Mesendoderm (in vitro differentiated cells): ENCODE data around the gene RNF213.

Source experiments
- DNase-seq: peaks from one replicate; pipeline ENCODE4 v3.0.0; 2013
- H2AK5ac ChIP-seq: 2 replicates; pipeline ENCODE4 v1.6.1; 2013; ENCODE audit warnings: low read length, inconsistent platforms
- H2BK120ac ChIP-seq: 2 replicates; pipeline ENCODE4 v1.6.1; 2013; ENCODE audit warnings: low read depth, mild to moderate bottlenecking, low read length, moderate library complexity, mixed read lengths
- H2BK15ac ChIP-seq: replicated peaks from 2 replicates; pipeline ENCODE4 v1.6.1; 2013; ENCODE audit warnings: low read depth, mild to moderate bottlenecking, moderate library complexity
- H2BK5ac ChIP-seq: 2 replicates; pipeline ENCODE4 v1.6.1; 2013; ENCODE audit warnings: low read length, inconsistent platforms
- H3K18ac ChIP-seq: 2 replicates; pipeline ENCODE4 v1.6.1; 2013; ENCODE audit warnings: mild to moderate bottlenecking, low read length, mixed read lengths
- H3K23ac ChIP-seq: one replicate; pipeline ENCODE4 v1.6.1; 2013; ENCODE audit warnings: low read length
- H3K27ac ChIP-seq: 2 replicates; pipeline ENCODE4 v1.5.1; 2013; ENCODE audit warnings: low read depth, mild to moderate bottlenecking, inconsistent platforms, low read length, moderate library complexity
- H3K27me3 ChIP-seq: 2 replicates; pipeline ENCODE4 v1.6.1; 2013; ENCODE audit warnings: low read length, control low read depth, mild to moderate bottlenecking, inconsistent platforms; ENCODE audit not compliant: insufficient read depth, poor library complexity
- H3K36me3 ChIP-seq: 2 replicates; pipeline ENCODE4 v1.6.1; 2013; ENCODE audit warnings: low read length, inconsistent platforms; ENCODE audit not compliant: control insufficient read depth, insufficient read depth
- H3K4ac ChIP-seq: one replicate; pipeline ENCODE4 v1.6.1; 2013; ENCODE audit warnings: low read depth, mild to moderate bottlenecking, low read length, moderate library complexity
- H3K4me1 ChIP-seq: 2 replicates; pipeline ENCODE4 v1.6.1; 2013; ENCODE audit warnings: low read depth, low read length, inconsistent platforms; ENCODE audit not compliant: control insufficient read depth
- H3K4me2 ChIP-seq: 2 replicates; pipeline ENCODE4 v1.6.1; 2013; ENCODE audit warnings: low read length
- H3K4me3 ChIP-seq: 2 replicates; pipeline ENCODE4 v1.5.1; 2013; ENCODE audit warnings: mild to moderate bottlenecking, low read length
- H3K56ac ChIP-seq: one replicate; pipeline ENCODE4 v1.6.1; 2013; ENCODE audit warnings: low read length
- H3K79me1 ChIP-seq: 2 replicates; pipeline ENCODE4 v1.6.1; 2013; ENCODE audit warnings: low read length, inconsistent platforms
- H3K79me2 ChIP-seq: 2 replicates; pipeline ENCODE4 v1.6.1; 2013; ENCODE audit warnings: mild to moderate bottlenecking, low read length; ENCODE audit not compliant: control insufficient read depth, insufficient read depth
- H3K9ac ChIP-seq: 2 replicates; pipeline ENCODE4 v1.6.1; 2013; ENCODE audit warnings: low read length, inconsistent platforms
- H4K5ac ChIP-seq: one replicate; pipeline ENCODE4 v1.6.1; 2013; ENCODE audit warnings: low read length
- H4K8ac ChIP-seq: one replicate; pipeline ENCODE4 v1.6.1; 2013; ENCODE audit warnings: low read depth, mild to moderate bottlenecking, control low read depth, low read length, moderate library complexity
- WGBS: extraction: QIAGEN DNeasy Blood & Tissue Kit; methylation state at CpG from one replicate; pipeline ENCODE4 v1.1.7; 2013; ENCODE audit warnings: low lambda C conversion rate, missing lambda C conversion rate; ENCODE audit not compliant: insufficient coverage; ENCODE audit errors: extremely low coverage; 5-methylcytosine and 5-hydroxymethylcytosine counted together

Gene RNF213

DNA sequence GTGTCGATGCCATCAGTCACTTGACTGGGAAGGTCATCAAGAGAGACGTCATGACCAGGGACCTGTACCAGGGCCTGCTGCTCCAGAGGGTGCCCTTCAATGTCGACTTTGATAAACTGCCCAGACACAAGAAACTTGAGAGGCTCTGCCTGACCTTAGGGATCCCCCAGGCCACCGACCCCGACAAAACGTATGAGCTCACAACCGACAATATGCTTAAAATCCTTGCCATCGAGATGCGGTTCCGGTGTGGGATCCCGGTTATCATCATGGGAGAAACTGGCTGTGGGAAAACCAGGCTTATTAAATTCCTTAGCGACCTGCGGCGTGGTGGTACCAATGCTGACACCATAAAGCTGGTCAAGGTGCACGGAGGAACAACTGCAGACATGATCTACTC, 84.7 kb downstream of the RNF213 start:
- DNase-seq, result no peak
- Histone ChIP-seq H3K79me2 (no peaks in the 10 kb centered on the region), H3K36me3 (peaks cover 12% of the 10 kb centered on the region), H3K4ac (no peak overlapping the region), H4K5ac (no peak overlapping the region), H3K56ac (no peak overlapping the region), H3K27me3 (no peaks in the 10 kb centered on the region), H3K27ac (no peak overlapping the region), H3K4me2 (no peak overlapping the region), H2BK120ac (no peak overlapping the region), H3K79me1 (no peaks in the 10 kb centered on the region), H4K8ac (no peak overlapping the region), H3K4me3 (no peak overlapping the region), H3K18ac (no peak overlapping the region), H2BK15ac (no peak overlapping the region), H3K9ac (no peak overlapping the region), H2AK5ac (no peak overlapping the region), H3K23ac (no peak overlapping the region), H2BK5ac (no peak overlapping the region), H3K4me1 (no peaks in the 10 kb centered on the region)
- no CpG with 5 or more reads among the region's 15 CpGs for WGBS

DNA sequence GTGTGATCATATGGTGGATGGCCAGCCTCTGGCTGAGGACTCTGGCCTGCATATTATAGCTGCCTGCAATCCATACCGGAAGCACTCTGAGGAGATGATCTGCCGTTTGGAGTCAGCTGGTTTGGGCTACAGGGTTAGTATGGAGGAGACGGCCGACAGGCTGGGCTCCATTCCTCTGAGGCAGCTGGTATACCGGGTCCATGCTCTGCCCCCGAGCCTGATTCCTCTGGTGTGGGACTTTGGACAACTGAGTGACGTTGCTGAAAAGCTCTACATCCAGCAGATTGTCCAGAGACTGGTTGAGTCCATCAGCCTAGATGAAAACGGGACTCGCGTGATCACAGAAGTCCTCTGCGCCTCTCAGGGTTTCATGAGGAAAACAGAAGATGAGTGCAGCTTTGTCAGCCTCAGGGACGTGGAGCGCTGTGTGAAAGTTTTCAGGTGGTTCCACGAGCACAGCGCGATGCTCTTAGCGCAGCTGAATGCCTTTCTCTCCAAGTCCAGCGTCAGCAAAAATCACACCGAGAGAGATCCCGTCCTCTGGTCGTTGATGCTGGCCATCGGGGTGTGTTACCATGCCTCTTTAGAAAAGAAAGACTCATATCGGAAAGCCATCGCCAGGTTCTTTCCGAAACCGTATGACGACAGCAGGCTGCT, 85.3 kb downstream of the RNF213 start:
- Histone ChIP-seq H2AK5ac (no peak overlapping the region), H3K4ac (no peak overlapping the region), H3K23ac (no peak overlapping the region), H3K4me1 (no peaks in the 10 kb centered on the region), H3K9ac (no peak overlapping the region), H3K4me3 (no peak overlapping the region), H3K79me2 (no peaks in the 10 kb centered on the region), H4K5ac (no peak overlapping the region), H3K36me3 (peaks cover 12% of the 10 kb centered on the region), H2BK15ac (no peak overlapping the region), H2BK120ac (no peak overlapping the region), H3K27me3 (no peaks in the 10 kb centered on the region), H3K18ac (no peak overlapping the region), H3K27ac (no peak overlapping the region), H3K79me1 (no peaks in the 10 kb centered on the region), H3K56ac (no peak overlapping the region), H4K8ac (no peak overlapping the region), H2BK5ac (no peak overlapping the region), H3K4me2 (no peak overlapping the region)
- no peak for DNase-seq
- no CpG with 5 or more reads among the region's 27 CpGs for WGBS

DNA sequence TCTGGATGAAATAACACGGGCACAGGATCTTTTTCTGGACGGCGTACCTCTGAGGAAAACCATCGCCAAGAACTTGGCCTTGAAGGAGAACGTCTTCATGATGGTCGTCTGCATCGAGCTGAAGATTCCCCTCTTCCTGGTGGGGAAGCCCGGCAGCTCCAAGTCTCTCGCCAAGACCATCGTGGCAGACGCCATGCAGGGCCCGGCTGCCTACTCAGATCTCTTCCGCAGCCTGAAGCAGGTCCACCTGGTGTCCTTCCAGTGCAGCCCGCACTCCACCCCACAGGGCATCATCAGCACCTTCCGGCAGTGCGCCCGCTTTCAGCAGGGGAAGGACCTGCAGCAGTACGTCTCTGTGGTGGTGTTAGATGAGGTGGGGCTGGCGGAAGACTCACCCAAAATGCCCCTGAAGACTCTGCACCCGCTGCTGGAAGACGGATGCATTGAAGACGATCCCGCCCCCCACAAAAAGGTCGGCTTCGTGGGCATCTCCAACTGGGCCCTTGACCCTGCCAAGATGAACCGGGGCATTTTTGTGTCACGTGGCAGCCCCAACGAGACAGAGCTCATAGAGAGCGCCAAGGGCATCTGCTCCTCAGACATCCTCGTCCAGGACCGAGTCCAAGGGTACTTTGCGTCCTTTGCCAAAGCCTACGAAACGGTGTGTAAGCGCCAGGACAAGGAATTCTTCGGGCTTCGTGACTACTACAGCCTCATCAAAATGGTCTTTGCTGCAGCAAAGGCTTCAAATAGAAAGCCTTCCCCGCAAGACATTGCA, 86.0 kb downstream of the RNF213 start:
- DNase-seq, result no peak
- H3K4me3 ChIP-seq, result no peak overlapping the region
- H2BK5ac ChIP-seq, result no peak overlapping the region
- no peak overlapping the region for H3K9ac ChIP-seq
- H3K79me1 ChIP-seq, result no peaks in the 10 kb centered on the region
- no peak overlapping the region for H4K8ac ChIP-seq
- H3K27ac ChIP-seq, result no peak overlapping the region
- no peaks in the 10 kb centered on the region for H3K27me3 ChIP-seq
- WGBS, result no CpG with 5 or more reads among the region's 38 CpGs
- no peak overlapping the region for H3K4ac ChIP-seq
- peaks cover 12% of the 10 kb centered on the region for H3K36me3 ChIP-seq
- no peak overlapping the region for H4K5ac ChIP-seq
- no peak overlapping the region for H2BK15ac ChIP-seq
- H2AK5ac ChIP-seq, result no peak overlapping the region
- H3K18ac ChIP-seq, result no peak overlapping the region
- no peak overlapping the region for H3K4me2 ChIP-seq
- no peak overlapping the region for H3K56ac ChIP-seq
- H3K79me2 ChIP-seq, result no peaks in the 10 kb centered on the region
- no peaks in the 10 kb centered on the region for H3K4me1 ChIP-seq
- no peak overlapping the region for H2BK120ac ChIP-seq
- no peak overlapping the region for H3K23ac ChIP-seq

DNA sequence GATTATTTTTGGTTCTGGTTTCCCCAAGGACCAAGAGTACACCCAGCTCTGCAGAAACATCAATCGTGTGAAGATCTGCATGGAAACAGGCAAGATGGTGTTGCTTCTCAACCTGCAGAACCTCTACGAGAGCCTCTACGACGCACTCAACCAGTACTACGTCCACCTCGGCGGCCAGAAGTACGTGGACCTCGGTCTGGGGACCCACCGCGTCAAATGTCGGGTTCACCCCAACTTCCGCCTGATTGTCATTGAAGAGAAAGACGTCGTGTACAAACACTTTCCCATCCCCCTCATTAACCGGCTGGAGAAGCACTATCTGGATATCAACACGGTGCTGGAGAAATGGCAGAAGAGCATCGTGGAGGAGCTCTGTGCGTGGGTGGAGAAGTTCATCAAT, 86.9 kb downstream of the RNF213 start:
- no peak overlapping the region for H3K4me2 ChIP-seq
- no peaks in the 10 kb centered on the region for H3K79me1 ChIP-seq
- no peak overlapping the region for H3K27ac ChIP-seq
- H3K27me3 ChIP-seq, result no peaks in the 10 kb centered on the region
- no peak overlapping the region for H3K23ac ChIP-seq
- no peaks in the 10 kb centered on the region for H3K79me2 ChIP-seq
- H3K4me1 ChIP-seq, result no peaks in the 10 kb centered on the region
- H4K5ac ChIP-seq, result no peak overlapping the region
- H3K4ac ChIP-seq, result no peak overlapping the region
- no peak overlapping the region for H3K56ac ChIP-seq
- no peak overlapping the region for H3K9ac ChIP-seq
- no peak overlapping the region for H4K8ac ChIP-seq
- no peak overlapping the region for H3K4me3 ChIP-seq
- H2BK120ac ChIP-seq, result no peak overlapping the region
- H2AK5ac ChIP-seq, result no peak overlapping the region
- no peak overlapping the region for H2BK15ac ChIP-seq
- H2BK5ac ChIP-seq, result no peak overlapping the region
- no peak overlapping the region for H3K18ac ChIP-seq
- H3K36me3 ChIP-seq, result peaks cover 14% of the 10 kb centered on the region
- WGBS, result no CpG with 5 or more reads among the region's 19 CpGs
- no peak for DNase-seq

DNA sequence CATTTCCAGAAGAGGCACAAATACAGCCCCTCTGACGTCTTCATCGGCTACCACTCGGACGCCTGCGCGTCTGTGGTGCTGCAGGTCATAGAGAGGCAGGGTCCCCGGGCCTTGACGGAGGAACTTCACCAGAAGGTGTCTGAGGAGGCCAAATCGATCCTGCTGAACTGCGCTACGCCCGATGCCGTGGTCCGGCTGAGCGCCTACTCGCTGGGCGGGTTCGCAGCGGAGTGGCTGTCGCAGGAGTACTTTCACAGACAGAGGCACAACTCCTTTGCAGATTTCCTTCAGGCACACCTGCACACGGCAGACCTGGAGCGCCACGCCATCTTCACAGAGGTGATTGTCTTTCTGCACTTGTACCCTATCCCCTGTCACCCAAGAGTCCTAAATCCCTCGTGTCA, 87.3 kb downstream of the RNF213 start:
- no CpG with 5 or more reads among the region's 24 CpGs for WGBS
- Histone ChIP-seq H3K4me2 (no peak overlapping the region), H3K4ac (no peak overlapping the region), H2BK15ac (no peak overlapping the region), H4K8ac (no peak overlapping the region), H3K79me2 (no peaks in the 10 kb centered on the region), H3K79me1 (no peaks in the 10 kb centered on the region), H3K36me3 (peaks cover 16% of the 10 kb centered on the region), H2BK120ac (no peak overlapping the region), H3K4me3 (no peak overlapping the region), H4K5ac (no peak overlapping the region), H3K56ac (no peak overlapping the region), H3K9ac (no peak overlapping the region), H3K23ac (no peak overlapping the region), H3K18ac (no peak overlapping the region), H3K27ac (no peak overlapping the region), H3K4me1 (no peaks in the 10 kb centered on the region), H2BK5ac (no peak overlapping the region), H3K27me3 (no peaks in the 10 kb centered on the region), H2AK5ac (no peak overlapping the region)
- DNase-seq, result no peak
